GM10266 (cell line): ENCODE data around the gene LAGE3.

ENCODE experiments used
- DNase-seq: peaks from one replicate; pipeline ENCODE4 v3.0.0; 2012; ENCODE audit errors: extremely low spot score
- TF ChIP-seq, protein P1 (sequence below): IDR thresholded peaks from 2 replicates; pipeline ENCODE4 v1.5.1; 2012; ENCODE audit warnings: mild to moderate bottlenecking, low read depth; ENCODE audit not compliant: control insufficient read depth, insufficient read depth; ENCODE audit errors: missing control alignments

Gene LAGE3

DNA sequence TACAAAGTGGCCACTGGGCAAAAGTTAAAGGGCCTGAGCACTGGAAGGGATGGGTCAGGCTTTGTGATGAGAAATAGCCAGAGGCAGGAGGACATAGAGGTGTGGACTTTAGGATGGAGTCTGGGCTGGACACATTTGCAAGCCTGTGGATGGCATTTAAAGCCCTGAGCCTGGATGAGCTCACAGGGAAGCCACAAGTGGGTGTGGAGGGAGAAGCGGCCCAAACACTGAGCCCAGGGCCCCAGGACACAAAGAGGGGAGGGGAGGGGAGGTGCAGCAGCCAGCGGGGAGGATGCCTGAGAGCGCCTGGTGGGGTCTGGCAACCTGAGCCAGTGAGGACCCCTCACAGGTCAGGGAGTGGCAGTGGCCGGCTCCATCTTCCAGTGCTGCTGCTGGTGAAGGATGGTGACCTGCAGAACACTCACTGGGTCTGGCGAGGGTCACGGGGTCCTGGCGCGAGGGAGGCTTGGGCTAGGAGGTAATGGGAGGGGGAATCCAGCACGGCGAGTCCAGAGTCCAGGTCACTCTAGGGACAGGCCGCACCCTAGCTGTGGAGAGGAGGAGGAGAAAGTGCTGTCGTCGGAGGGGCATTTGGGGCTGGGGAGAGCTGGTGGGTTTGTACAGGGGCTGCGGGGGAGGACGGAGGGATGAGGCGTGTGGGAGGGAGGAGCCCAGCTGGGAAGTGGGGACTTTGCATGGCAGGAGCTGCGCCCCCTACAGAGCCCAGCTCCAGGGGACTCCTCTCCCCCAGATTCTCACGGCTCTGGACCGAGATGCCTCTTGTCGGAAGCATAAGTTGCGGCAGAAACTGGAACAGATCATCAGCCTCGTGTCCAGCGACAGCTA is 7.0 kb downstream of the LAGE3 start:
- TF ChIP-seq, protein P1, sequence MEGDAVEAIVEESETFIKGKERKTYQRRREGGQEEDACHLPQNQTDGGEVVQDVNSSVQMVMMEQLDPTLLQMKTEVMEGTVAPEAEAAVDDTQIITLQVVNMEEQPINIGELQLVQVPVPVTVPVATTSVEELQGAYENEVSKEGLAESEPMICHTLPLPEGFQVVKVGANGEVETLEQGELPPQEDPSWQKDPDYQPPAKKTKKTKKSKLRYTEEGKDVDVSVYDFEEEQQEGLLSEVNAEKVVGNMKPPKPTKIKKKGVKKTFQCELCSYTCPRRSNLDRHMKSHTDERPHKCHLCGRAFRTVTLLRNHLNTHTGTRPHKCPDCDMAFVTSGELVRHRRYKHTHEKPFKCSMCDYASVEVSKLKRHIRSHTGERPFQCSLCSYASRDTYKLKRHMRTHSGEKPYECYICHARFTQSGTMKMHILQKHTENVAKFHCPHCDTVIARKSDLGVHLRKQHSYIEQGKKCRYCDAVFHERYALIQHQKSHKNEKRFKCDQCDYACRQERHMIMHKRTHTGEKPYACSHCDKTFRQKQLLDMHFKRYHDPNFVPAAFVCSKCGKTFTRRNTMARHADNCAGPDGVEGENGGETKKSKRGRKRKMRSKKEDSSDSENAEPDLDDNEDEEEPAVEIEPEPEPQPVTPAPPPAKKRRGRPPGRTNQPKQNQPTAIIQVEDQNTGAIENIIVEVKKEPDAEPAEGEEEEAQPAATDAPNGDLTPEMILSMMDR: no peak

DNA sequence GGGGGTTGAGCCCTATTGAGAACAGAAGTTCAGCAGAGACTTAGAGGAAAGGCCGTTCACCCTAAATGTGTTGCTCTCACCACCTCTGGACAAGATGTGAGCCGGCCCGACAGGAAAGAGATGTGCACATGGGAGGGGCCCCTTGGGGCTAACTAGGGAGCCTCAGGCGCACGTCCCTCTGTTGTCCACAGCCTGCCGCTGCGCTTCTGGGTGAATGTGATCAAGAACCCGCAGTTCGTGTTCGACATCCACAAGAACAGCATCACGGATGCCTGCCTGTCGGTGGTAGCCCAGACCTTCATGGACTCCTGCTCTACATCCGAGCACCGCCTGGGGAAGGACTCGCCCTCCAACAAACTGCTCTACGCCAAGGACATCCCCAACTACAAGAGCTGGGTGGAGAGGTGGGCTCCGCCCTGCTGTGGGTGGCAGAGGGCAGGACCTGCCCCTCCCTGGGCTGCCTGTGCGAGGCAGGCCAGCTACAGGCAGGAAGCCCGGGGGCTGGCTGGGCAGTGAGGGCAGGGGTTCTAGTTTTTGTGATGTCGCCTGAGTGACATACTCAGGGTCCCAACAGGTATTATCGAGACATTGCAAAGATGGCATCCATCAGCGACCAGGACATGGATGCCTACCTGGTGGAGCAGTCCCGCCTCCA is 8.0 kb downstream of the LAGE3 start:
- no peak for DNase-seq
- TF ChIP-seq, protein P1: no peak

More for the DNA sequence above, 7.0 kb downstream of the LAGE3 start:
- no peak for DNase-seq

DNA sequence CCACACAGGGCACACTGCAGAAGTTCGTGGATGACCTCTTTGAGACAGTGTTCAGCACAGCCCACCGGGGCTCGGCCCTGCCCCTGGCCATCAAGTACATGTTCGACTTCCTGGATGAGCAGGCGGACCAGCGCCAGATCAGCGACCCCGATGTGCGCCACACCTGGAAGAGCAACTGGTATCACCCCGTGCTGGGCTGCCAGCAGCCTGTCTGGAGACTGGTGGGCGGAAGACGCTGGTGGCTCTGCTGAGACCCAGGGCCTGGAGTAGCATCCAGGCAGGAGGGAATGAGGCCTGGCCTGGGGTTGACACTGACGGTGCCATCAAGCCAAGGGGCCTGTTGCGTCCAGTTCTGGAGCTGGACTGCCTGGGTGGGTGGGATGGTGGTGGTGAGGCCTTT is 8.6 kb downstream of the LAGE3 start:
- TF ChIP-seq, protein P1: no peak
- DNase-seq: no peak

DNA sequence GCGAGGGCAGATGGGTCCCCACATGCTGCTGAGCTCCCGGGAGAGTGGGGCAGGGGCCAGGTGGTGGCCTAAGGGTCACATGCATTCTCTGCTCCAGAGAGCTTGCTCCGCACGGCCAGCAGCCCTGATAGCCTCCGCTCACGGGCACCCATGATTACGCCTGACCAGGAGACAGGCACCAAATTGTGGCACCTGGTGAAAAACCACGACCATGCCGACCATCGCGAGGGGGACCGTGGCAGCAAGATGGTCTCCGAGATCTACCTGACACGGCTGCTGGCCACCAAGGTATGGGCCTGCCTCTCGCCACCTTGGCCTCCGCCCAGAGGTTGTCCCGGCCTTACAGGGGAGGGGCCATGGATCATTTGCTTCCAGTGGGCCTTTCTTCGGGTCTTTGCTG is 9.2 kb downstream of the LAGE3 start:
- no peak for DNase-seq
- TF ChIP-seq, protein P1: no peak

DNA sequence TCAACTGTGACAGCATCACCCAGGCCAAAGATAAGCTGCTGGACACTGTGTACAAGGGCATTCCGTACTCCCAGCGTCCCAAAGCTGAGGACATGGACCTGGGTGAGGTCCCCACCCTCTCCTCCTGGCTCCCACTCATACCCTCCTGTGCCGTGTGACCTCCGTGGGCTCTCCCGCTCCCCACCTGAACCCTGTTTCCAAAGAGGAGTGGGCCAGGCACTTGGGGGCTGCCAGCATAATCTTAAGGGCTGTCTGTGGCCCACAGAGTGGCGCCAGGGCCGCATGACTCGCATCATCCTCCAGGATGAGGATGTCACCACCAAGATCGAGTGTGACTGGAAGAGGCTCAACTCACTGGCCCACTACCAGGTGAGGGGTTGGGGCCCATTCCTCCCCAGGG is 10.0 kb downstream of the LAGE3 start:
- DNase-seq: no peak
- TF ChIP-seq, protein P1: no peak

DNA sequence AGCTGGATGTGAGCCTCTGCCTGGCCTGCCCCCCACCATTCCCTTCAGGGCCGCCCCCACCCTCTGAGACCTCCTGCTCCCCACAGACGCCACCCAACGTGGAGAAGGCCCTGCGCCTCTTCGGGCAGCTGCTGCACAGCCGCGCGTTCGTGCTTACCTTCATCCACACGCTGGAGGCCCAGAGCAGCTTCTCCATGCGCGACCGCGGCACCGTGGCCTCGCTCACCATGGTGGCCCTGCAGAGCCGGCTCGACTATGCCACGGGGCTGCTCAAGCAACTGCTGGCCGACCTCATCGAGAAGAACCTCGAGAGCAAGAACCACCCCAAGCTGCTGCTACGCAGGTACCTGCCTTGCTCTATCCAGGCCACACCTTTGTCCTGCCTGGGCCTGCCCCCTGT is 10.9 kb downstream of the LAGE3 start:
- TF ChIP-seq, protein P1: no peak
- no peak for DNase-seq

DNA sequence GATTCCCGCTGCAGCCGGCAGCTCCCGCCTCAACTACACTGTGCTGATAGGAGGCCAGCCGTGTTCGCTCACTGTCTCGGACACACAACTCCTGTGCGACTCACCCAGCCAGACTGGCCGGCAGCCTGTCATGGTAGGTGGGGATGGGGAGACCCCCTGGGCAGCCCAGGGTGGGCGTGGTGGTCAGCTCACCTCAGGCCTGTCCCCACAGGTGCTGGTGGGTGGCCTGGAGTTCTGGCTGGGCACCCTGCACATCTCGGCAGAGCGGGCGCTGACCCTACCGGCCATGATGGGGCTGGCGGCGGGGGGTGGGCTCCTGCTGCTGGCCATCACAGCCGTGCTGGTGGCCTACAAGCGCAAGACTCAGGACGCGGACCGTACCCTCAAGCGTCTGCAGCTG is 11.5 kb downstream of the LAGE3 start:
- TF ChIP-seq, protein P1: no peak
- DNase-seq: no peak
